ENCODE results near the gene MRTFB.

The MRTFB gene

DNA sequence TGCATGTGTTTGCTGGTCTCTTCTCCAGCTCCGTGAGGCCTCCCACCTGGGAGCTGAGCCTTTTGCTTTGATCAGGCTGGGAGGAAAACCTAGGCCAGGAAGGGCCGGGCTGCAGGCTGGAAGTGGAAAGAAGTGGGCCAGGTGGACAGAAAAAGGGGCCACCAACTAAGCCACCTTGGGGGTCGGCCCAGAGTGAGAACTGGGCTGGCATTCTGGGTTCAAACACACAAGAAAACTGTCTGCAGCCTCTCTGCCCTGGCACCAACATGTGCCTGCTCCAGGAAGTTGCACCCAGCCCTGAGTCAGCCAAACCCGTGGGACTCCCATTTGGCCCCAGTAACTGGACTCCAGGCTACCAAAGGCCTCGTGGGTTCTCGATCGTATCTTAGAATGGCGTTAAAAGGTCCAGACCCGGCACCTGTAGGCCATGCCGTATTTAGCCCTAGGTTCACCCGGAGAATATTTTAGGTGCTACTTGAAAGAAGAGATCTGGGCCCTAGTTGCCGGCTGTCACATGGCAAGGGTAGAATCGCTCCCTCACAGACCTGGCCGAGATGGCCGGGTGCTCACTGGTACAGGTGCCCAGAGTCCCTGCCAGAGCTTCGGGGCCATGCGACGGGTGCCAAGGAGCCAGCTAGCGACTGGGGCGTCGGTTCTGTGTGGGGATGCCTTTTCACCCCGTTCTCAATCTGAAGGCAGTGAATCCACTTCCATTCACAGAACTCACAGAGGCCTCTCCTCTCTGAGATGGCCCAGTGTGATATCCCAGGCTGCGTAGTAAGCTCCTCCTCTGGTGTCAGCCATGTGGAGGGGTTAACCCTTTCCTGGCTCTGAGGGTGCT, 236.6 kb downstream of the MRTFB start:
- no peak for DNase-seq (ENCODE audit: low spot score)

DNA sequence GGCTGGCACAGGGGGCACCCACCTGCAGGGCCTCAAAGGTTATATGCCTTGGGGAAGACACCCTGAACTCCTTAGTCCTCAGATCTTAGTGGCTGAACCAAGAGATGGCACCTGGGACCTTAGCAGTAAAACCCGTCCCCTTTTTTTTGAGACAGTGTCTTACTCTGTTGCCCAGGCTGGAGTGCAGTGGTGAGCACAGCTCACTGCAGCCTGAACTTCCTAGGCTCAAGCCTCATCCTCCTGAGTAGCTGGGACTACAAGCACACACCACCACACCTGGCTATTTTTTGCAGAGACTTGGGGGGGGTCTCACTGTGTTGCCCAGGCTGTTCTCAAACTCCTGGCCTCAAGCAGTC, 237.2 kb downstream of the MRTFB start:
- DNase-seq (ENCODE audit: low spot score) = no peak

DNA sequence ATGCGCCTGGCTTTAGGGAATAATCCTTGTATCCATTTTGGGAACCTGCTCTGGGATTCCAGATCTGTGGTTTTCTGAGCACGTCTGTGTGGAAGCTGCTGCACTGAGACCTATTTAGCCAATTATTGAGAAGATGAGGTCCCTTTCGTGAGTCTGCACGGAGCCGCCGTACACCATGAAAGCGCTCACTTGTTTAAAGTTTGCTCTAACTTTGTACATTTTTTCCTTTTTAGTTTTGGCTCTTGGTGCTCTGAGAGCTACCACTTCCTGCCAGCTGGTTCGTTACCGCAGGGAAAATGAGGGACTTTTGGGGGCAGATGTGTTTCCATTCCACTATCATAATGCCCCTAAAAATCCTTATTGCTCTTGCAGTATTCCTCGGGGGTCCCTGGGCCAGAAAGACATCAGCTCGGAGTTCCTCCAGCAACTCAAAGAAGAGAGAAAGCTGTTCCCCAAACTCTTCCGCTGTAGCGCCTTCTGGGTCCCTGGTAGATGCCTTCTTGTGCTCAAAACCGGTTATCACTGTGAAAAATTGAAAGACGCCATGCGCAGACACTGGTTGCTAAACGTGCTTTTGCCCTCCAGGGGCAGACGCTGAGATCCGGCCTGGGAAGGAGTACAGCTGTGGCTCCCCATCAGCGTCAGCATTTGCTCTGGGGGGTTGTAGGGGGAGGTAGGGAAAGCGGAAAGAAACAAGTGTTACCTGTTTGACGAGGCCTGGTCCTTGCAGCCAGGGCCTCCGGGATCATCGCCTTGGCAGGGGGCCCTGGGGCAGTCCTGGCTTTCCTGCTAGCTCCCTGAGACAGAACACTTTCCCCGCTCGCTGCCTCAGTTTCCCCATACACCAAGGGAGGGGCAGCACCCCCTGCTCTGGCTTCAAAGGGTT, 238.1 kb downstream of the MRTFB start:
- DNase-seq (ENCODE audit: low spot score) = no peak

DNA sequence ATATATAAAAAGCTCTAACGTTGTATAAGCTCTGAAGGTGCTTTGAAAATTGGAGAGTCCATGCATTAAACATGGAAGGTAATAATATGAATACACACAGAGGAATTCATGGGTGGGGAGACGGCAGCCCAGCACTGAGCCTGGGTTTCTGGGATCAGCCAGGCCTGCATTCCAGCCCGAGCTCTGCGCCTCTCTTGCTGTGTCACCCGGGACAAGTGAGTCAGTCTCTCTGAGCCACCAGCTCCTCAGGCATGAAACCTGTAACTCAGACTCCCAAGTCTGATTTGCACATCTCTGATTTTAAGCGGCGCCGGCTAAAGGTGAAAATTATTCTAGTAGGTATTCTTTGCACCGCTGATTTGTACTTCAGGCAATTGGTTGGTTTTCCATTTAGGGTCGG, 238.8 kb downstream of the MRTFB start:
- DNase-seq (ENCODE audit: low spot score) = no peak

DNA sequence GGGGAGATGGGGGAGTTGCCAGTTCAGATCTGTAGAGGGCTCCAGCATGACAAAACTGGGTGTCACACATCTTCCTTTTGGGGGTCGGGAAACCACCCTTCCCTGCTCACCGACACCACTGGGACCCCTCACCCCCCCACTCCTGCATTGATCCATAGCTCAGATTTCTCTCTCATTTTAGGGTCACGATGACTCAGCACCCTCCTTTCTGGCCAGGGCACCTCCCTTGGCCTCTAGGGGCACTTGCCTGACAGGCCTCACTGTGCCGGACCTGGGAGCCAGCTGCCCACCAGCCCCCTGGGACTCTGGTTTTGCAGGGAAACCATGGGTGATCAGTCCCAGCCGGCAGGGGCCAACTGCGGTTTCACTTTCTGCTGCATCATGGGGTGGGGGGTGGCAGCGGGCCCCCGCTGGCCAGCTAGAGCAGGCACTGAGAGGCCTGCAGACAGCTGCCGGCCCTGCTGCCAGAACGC, 239.4 kb downstream of the MRTFB start:
- no peak for DNase-seq (ENCODE audit: low spot score)

DNA sequence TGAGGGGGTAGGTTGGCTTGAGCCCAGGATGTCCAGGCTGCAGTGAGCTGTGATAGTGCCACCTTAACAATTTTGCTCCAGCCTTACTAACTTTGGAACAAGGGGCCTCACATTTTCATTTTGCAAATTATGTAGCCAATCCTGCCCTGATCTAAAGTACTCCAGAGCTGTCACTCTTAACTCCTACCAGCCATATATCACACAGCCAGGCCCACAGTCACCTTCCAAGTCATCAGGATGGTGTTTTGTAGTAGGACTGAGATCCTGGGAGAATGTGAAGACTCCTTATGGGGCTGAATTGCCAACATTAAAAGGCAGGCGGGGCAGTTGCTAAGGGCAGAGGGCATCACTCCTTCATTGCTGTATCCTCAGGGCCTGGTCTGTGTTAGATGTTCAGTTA, 243.0 kb downstream of the MRTFB start:
- DNase-seq (ENCODE audit: low spot score) = no peak

DNA sequence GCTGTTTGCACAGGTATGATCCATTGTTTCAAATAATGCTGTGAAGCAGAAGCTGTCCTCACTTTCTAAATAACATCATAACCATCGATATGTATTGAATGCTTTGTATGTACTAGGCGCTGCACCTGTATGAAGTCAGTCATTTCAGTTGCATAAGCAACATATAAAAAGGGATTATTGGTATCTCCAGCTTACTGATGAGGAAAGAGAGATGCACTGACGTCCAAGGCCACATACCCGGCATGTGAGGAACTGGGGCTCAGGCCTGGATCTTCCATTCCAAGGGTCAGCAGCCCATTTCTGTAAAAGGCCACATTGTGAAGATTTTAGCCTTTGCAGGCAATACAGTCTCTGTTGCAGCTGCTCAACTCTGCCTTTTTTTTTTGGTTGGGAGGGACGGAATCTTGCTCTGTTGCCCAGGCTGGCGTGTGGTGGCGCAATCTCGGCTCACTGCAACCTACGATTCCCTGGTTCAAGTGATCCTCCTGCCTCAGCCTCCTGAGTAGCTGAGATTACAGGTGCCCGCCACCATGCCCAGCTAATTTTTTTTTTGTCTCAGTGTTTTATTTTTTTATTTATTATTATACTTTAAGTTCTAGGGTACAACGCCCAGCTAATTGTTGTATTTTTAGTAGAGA, 244.7 kb downstream of the MRTFB start:
- no peak for DNase-seq (ENCODE audit: low spot score)
